Measurements from ENCODE around the gene PABPN1L. TPM values are rescaled to one million over a fixed set of nuclear protein-coding genes. Genes with fewer than 3 reads are reported as not detected.

The PABPN1L gene
- total and polyA plus RNA-seq, 9 of the 15 experiments (the other 6 are each of a cell fraction or from before 2014, with no cell fraction given): 0.11 to 0.32 TPM; not detected in 7

DNA sequence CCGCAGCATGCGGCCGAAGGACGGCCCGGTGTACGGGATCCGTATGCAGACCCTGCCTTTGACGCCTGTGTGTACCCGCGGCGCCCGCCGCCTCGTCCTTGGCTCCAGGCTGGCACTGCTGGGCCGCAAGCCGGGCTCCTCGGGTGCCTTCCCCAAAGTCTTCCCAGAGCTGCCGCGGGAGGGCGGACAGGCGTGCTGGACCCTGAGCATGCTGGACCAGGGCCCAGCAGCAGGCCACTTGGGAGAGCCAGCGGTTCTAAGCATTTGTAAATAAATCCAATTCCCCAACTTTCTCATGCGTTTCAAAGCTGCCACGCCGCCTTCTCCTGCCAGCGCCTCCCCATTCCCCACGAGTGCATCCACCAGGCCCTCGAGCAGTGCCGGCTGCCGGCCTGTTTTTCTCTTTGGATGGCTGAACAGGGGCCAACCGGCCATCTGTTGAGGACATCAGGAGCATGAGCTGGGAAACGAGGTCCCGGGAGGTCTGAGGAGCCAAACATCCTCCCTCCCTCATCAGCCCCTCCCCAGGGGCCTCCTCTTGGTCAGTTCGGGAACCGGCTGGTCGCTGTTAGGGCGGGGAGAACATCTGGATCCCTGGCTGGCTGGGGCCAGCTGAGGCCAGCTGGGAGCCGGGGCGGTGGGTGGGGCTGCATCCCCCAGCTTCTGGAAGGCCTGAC lies 20.5 kb upstream of the PABPN1L start (continued):
- TF ChIP-seq, protein P1, sequence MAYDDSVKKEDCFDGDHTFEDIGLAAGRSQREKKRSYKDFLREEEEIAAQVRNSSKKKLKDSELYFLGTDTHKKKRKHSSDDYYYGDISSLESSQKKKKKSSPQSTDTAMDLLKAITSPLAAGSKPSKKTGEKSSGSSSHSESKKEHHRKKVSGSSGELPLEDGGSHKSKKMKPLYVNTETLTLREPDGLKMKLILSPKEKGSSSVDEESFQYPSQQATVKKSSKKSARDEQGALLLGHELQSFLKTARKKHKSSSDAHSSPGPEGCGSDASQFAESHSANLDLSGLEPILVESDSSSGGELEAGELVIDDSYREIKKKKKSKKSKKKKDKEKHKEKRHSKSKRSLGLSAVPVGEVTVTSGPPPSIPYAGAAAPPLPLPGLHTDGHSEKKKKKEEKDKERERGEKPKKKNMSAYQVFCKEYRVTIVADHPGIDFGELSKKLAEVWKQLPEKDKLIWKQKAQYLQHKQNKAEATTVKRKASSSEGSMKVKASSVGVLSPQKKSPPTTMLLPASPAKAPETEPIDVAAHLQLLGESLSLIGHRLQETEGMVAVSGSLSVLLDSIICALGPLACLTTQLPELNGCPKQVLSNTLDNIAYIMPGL (CRISPR knock-in tag; IDR thresholded peaks at IDR 0.05): no peak
- TF ChIP-seq RBM22 (IDR thresholded peaks at IDR 0.05; ENCODE audit: low read depth, low read length, poor library complexity, severe bottlenecking) (peak; percentile 92), ZNF444 (CRISPR knock-in tag; IDR thresholded peaks at IDR 0.05) (no peak), FIP1L1 (IDR thresholded peaks at IDR 0.05; ENCODE audit: low read depth, low read length, poor library complexity, severe bottlenecking) (peak; percentile 57), ZNF445 (CRISPR knock-in tag; IDR thresholded peaks at IDR 0.05; ENCODE audit: low read depth) (no peak), ZNF76 (CRISPR knock-in tag; IDR thresholded peaks at IDR 0.05; ENCODE audit: borderline replicate concordance) (no peak), POLR2G (IDR thresholded peaks at IDR 0.05; ENCODE audit: low read depth, low read length) (peak; percentile 67), BRD4 (IDR thresholded peaks at IDR 0.05) (no peak), ARNT (IDR thresholded peaks at IDR 0.05) (no peak), ZNF23 (CRISPR knock-in tag; IDR thresholded peaks at IDR 0.05) (no peak), BRCA1 (IDR thresholded peaks at IDR 0.05) (no peak), BRCA1 (CRISPR knock-in tag; IDR thresholded peaks at IDR 0.05) (no peak)
- TF ChIP-seq, protein P2, sequence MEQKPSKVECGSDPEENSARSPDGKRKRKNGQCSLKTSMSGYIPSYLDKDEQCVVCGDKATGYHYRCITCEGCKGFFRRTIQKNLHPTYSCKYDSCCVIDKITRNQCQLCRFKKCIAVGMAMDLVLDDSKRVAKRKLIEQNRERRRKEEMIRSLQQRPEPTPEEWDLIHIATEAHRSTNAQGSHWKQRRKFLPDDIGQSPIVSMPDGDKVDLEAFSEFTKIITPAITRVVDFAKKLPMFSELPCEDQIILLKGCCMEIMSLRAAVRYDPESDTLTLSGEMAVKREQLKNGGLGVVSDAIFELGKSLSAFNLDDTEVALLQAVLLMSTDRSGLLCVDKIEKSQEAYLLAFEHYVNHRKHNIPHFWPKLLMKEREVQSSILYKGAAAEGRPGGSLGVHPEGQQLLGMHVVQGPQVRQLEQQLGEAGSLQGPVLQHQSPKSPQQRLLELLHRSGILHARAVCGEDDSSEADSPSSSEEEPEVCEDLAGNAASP (IDR thresholded peaks at IDR 0.05): no peak
- TF ChIP-seq, protein P3, sequence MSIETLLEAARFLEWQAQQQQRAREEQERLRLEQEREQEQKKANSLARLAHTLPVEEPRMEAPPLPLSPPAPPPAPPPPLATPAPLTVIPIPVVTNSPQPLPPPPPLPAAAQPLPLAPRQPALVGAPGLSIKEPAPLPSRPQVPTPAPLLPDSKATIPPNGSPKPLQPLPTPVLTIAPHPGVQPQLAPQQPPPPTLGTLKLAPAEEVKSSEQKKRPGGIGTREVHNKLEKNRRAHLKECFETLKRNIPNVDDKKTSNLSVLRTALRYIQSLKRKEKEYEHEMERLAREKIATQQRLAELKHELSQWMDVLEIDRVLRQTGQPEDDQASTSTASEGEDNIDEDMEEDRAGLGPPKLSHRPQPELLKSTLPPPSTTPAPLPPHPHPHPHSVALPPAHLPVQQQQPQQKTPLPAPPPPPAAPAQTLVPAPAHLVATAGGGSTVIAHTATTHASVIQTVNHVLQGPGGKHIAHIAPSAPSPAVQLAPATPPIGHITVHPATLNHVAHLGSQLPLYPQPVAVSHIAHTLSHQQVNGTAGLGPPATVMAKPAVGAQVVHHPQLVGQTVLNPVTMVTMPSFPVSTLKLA (conservative IDR thresholded peaks at IDR 0.05): no peak

All from K562 (cell line).